Ovary (tissue), 10 donors: ENCODE measurements around the gene SEC61B. TPM values are rescaled to one million over a fixed set of nuclear protein-coding genes. Genes with fewer than 3 reads are reported as not detected.
A peak's percentile ranks its signal among the peaks of the same experiment; 100 is the strongest.

Source experiments
- DNase-seq, 5 donors: peaks; one replicate each; pipeline ENCODE4 v3.0.0-alpha.2; 2019 to 2020
- H3K27ac ChIP-seq, 2 donors: fragments of 200-600 bp; one replicate each; pipeline versions ENCODE4 v1.5.1 to v1.8.0; 2019 to 2022
- H3K27me3 ChIP-seq: fragments of 200-600 bp; one replicate; pipeline ENCODE4 v1.8.0; 2022
- H3K36me3 ChIP-seq: fragments of 200-600 bp; sonication (generic); one replicate; pipeline ENCODE4 v1.5.1; 2019
- H3K4me1 ChIP-seq: one replicate; pipeline ENCODE4 v1.8.1; 2013; ENCODE audit warnings: mild to moderate bottlenecking, moderate library complexity; ENCODE audit not compliant: insufficient read depth
- H3K4me3 ChIP-seq: fragments of 200-600 bp; sonication (generic); one replicate; pipeline ENCODE4 v1.5.1; 2017
- H3K9me3 ChIP-seq, 2 donors: fragments of 200-600 bp in 1 of 2; sonication (generic) in 1 of 2; one replicate each; pipeline versions ENCODE4 v1.5.1 to v1.8.1; 2013 to 2019; ENCODE audit warnings: mild to moderate bottlenecking in 1 of 2, moderate library complexity in 1 of 2
- CTCF ChIP-seq, 3 donors: fragments of 450-650 bp in 2 of 3; fragments of 200-600 bp in 1 of 3; IDR thresholded peaks; one replicate each; pipeline versions ENCODE4 v1.5.1 to v1.8.0; 2016 to 2022; ENCODE audit warnings: antibody characterized with exemption in 3 of 3, mild to moderate bottlenecking in 1 of 3
- EP300 ChIP-seq: sonication (generic); formaldehyde crosslinking; IDR thresholded peaks from one replicate; pipeline ENCODE4 v1.6.1; 2017; ENCODE audit warnings: antibody characterized with exemption
- POLR2A ChIP-seq: fragments of 450-650 bp; IDR thresholded peaks from one replicate; pipeline ENCODE4 v1.6.1; 2017; ENCODE audit warnings: antibody characterized with exemption, mild to moderate bottlenecking, moderate library complexity
- WGBS, 3 donors: extraction: QIAGEN DNeasy Blood & Tissue Kit in 1 of 3; methylation state at CpG; one replicate each; pipeline versions ENCODE4 v1.1.5 to v1.1.7; 2013 to 2017; 5-methylcytosine and 5-hydroxymethylcytosine counted together
- intact Hi-C, 4 donors: fragments of 100-400 bp; cut with DNase I; formaldehyde crosslinking; loops; one replicate each; pipeline versions ENCODE4 v1.11.0 to v1.15.1; 2022 to 2023
- long read RNA-seq, 3 donors: library from polyadenylated mRNA in 2 of 3; unstranded in 2 of 3; transcript quantifications; one replicate each; pipeline ENCODE4 v2.0.0 and lab custom pipeline, GENCODE V29; 2021 to 2026
- polyA plus RNA-seq, 2 donors: library from polyadenylated mRNA; stranded (reverse); fragments of 200-250 nt in 1 of 2; fragments of 350-450 nt in 1 of 2; fragmentation: Illumina TruSeq in 1 of 2; extraction: RNeasy Lipid Tissue Mini Kit (QIAGEN cat#74804) in 1 of 2; gene quantifications; one replicate each; pipeline ENCODE4 v1.2.3, GENCODE V29; 2013 to 2014
- total RNA-seq, 7 donors: library from RNA; depleted of rRNA in 2 of 7; stranded (reverse); fragments of >200 nt in 2 of 7; fragmentation: NEBNext Ultra II Directional in 3 of 7; extraction: Animal tissue kit (Norgen Biotek cat#: 25700) in 3 of 7; gene quantifications; one replicate each; pipeline versions ENCODE4 v1.1.0 to v1.2.4, GENCODE V29; 2016 to 2023
- donor health status: DM: no; HTN: no; CAD: no; lungs with moderate emphysema.
- donor health status: DM: no; HTN: no; CAD: no.
- donor health status: Bipolar disorder and iron deficiency.
- donor health status: DM: yes; HTN: yes; CAD: no.
- donor health status: DM: no; HTN: no; CAD: no.
- donor health status: DM: yes; HTN: yes; CAD: no.

The SEC61B gene
- total RNA-seq (100 to 1,000 TPM in 5 of 7 donors, 10 to 100 TPM in 2; 80.1 to 147 (median 130) TPM), polyA plus RNA-seq (100 to 1,000 TPM; 121 to 196 TPM)
- long read RNA-seq, donor 1, transcript SEC61B-201 (4 exons, 545 nt), result major isoform, 18 of 25 reads
- long read RNA-seq, donor 1, partial matches to known transcripts, result 2 of 25 reads
- long read RNA-seq, donor 1, other reads (novel, unspliced or antisense), result 3 of 25 reads
- long read RNA-seq, donor 2, transcript SEC61B-201 (4 exons, 545 nt), result major isoform, 152 of 153 reads
- long read RNA-seq, donor 2, partial matches to known transcripts, result 0 of 153 reads
- long read RNA-seq, donor 2, other reads (novel, unspliced or antisense), result 0 of 153 reads
- long read RNA-seq, donor 3, transcript SEC61B-201 (4 exons, 545 nt), result major isoform, 118 of 132 reads
- long read RNA-seq, donor 3, partial matches to known transcripts, result 13 of 132 reads
- long read RNA-seq, donor 3, other reads (novel, unspliced or antisense), result 0 of 132 reads

GRCh38 chr9:99221621-99222415, at the start of gene SEC61B, which contains the start of gene ALG2:
TSS of gene SEC61B (plus strand) at chr9:99222282. CDS start at chr9:99222364, 82 bp downstream.
TSS of gene ALG2 (minus strand) at chr9:99221942. CDS start at chr9:99221894, 48 bp downstream.
- Histone ChIP-seq H3K27me3 (no peaks in the 10 kb centered on the region), H3K4me1 (peaks cover 9% of the 10 kb centered on the region), H3K9me3 (no peaks in the 10 kb centered on the region), H3K4me3 (peak within 1 kb of the TSS; percentile 98), H3K36me3 (no peaks in the 10 kb centered on the region), H3K27ac (peak within 1 kb of the TSS; percentile 67 to 95)
- peak; percentile 94 to 96 (median 95) for DNase-seq
- intact Hi-C loops, result no loop called here
- WGBS, 3 donors, result 0 to 1% (median 0%) methylated on average over 38 to 70 of the region's 70 CpGs
- peak; percentile 48 for TF ChIP-seq EP300
- TF ChIP-seq CTCF (IDR thresholded peaks at IDR 0.05), result peak in 2 of 3 donors; percentile 3 to 48
- peak; percentile 69 for TF ChIP-seq POLR2A

GRCh38 chr9:99173570-99174504, 48.2 kb upstream of the SEC61B start:
- H3K27me3 ChIP-seq, result no peaks in the 10 kb centered on the region
- H3K4me1 ChIP-seq, result peaks cover 1% of the 10 kb centered on the region
- H3K4me3 ChIP-seq, result no peak overlapping the region
- H3K27ac ChIP-seq, result no peak overlapping the region
- no peak for DNase-seq
- intact Hi-C loops, result no loop called here
- TF ChIP-seq CTCF (IDR thresholded peaks at IDR 0.05), result no peak
- TF ChIP-seq EP300, result no peak
- no peak for TF ChIP-seq POLR2A
- H3K36me3 ChIP-seq, result no peaks in the 10 kb centered on the region
- 68 to 75% (median 71%) methylated on average over 10 of the region's 10 CpGs for WGBS, 3 donors
- no peaks in the 10 kb centered on the region for H3K9me3 ChIP-seq

- 69 to 75% (median 73%) methylated on average over 4 of the region's 4 CpGs for WGBS, 3 donors
- intact Hi-C loops, result no loop called here
- Histone ChIP-seq H3K36me3 (no peaks in the 10 kb centered on the region), H3K4me1 (peaks cover 1% of the 10 kb centered on the region), H3K27me3 (no peaks in the 10 kb centered on the region), H3K4me3 (no peak overlapping the region), H3K9me3 (no peaks in the 10 kb centered on the region), H3K27ac (no peak overlapping the region)
- no peak for DNase-seq
- TF ChIP-seq POLR2A, result no peak
- no peak for TF ChIP-seq EP300
- TF ChIP-seq CTCF (IDR thresholded peaks at IDR 0.05), result no peak
Measured at GRCh38 chr9:99176527-99177013, 45.5 kb upstream of the SEC61B start.
